CD4-positive, CD25-positive, alpha-beta regulatory T cell (primary cell): ENCODE measurements around the gene SPRY4. TPM values are rescaled to one million over a fixed set of nuclear protein-coding genes. Genes with fewer than 3 reads are reported as not detected.

Experiments
- ATAC-seq, 2 donors: fragments of 150-1000 bp; cut with Tn5 transposase; one replicate each; pipeline ENCODE4 v1.10.0; 2021; ENCODE audit warnings: low read depth in 2 of 2, moderate number of reproducible peaks in 2 of 2, moderate library complexity in 1 of 2
- DNase-seq, 3 donors: peaks; one replicate each; pipeline versions ENCODE4 v3.0.0 to v3.0.0-alpha.2; 2012 to 2022; ENCODE audit warnings: mixed read lengths in 1 of 3
- H3K27ac ChIP-seq: one replicate; pipeline ENCODE4 v1.7.0; 2013; ENCODE audit warnings: mild to moderate bottlenecking, low read length; ENCODE audit not compliant: insufficient read depth, poor library complexity, severe bottlenecking
- H3K27me3 ChIP-seq: one replicate; pipeline ENCODE4 v1.7.0; 2013; ENCODE audit warnings: low read length; ENCODE audit not compliant: control insufficient read depth, insufficient read depth
- H3K36me3 ChIP-seq: one replicate; pipeline ENCODE4 v1.7.0; 2013; ENCODE audit warnings: mild to moderate bottlenecking, low read length, moderate library complexity; ENCODE audit not compliant: control insufficient read depth, insufficient read depth
- H3K4me1 ChIP-seq: 2 replicates; pipeline ENCODE4 v1.7.0; 2013; ENCODE audit warnings: mild to moderate bottlenecking, low read length; ENCODE audit not compliant: insufficient read depth, control insufficient read depth, poor library complexity, severe bottlenecking
- H3K4me3 ChIP-seq: one replicate; pipeline ENCODE4 v1.7.0; 2013; ENCODE audit warnings: low read depth, mild to moderate bottlenecking, low read length, moderate library complexity
- H3K9me3 ChIP-seq, 2 experiments: 1 replicate in 1 of 2; 2 replicates in 1 of 2; pipeline ENCODE4 v1.7.0; 2013; ENCODE audit warnings: low read length in 2 of 2, mild to moderate bottlenecking in 1 of 2, moderate library complexity in 1 of 2; ENCODE audit not compliant: control insufficient read depth in 2 of 2
- H3K27ac Mint-ChIP-seq, 3 donors: one replicate each; pipeline ENCODE4 v1.8.0; 2020 to 2022; ENCODE audit warnings: mild to moderate bottlenecking in 3 of 3, mixed read lengths in 3 of 3, moderate library complexity in 2 of 3
- H3K27me3 Mint-ChIP-seq: one replicate; pipeline ENCODE4 v1.8.0; 2022; ENCODE audit warnings: mild to moderate bottlenecking, mixed read lengths
- H3K36me3 Mint-ChIP-seq: one replicate; pipeline ENCODE4 v1.8.0; 2020; ENCODE audit warnings: mixed read lengths
- H3K4me1 Mint-ChIP-seq, 4 donors: one replicate each; pipeline ENCODE4 v1.8.0; 2020 to 2022; ENCODE audit warnings: mixed read lengths in 4 of 4, mild to moderate bottlenecking in 1 of 4
- H3K4me3 Mint-ChIP-seq, 4 donors: one replicate each; pipeline ENCODE4 v1.8.0; 2020 to 2022; ENCODE audit warnings: mild to moderate bottlenecking in 4 of 4, mixed read lengths in 4 of 4, moderate library complexity in 3 of 4
- H3K9me3 Mint-ChIP-seq, 7 donors: one replicate each; pipeline ENCODE4 v1.8.0; 2020 to 2022; ENCODE audit warnings: mixed read lengths in 7 of 7, mild to moderate bottlenecking in 3 of 7, moderate library complexity in 2 of 7
- polyA plus RNA-seq, 4 donors: library from polyadenylated mRNA; unstranded; fragments of 300-500 nt; fragmentation: Illumina TruSeq; gene quantifications; one replicate each; pipeline ENCODE4 v1.2.3, GENCODE V29; 2021
- total RNA-seq: library from RNA; stranded (reverse); gene quantifications from one replicate; pipeline ENCODE4 v1.2.3, GENCODE V29; 2022

SPRY4 gene
- total and polyA plus RNA-seq, 5 donors from 2014 or later = 0.52 TPM; not detected in 4

DNA sequence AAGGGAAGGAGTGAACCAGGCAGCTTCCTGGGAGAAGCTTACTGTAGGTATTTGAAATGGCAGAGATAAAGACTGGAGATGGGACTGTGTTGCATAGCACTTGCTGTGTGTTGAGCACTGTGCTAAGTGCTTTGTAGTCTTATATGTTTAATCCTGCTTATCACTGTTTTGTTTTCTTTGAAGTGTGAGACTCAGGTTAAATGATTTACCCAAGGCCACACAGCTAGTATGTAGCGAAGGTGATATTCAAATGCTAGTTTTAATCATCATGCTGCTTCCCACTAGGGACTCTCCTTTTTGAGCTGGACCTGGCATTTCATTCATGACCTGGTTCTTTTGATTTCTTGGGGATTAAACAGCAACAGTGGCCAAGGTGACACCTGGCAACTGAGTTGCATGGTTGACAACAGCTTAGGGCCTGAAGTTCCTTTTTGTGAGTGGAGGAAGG lies 35.3 kb upstream of the SPRY4 start:
- Histone ChIP-seq H3K9me3 (no peaks in the 10 kb centered on the region), H3K27me3 (no peaks in the 10 kb centered on the region), H3K36me3 (no peaks in the 10 kb centered on the region), H3K4me1 (peaks cover 44% of the 10 kb centered on the region), H3K4me3 (no peak overlapping the region), H3K27ac (no peak overlapping the region)
- no peak overlapping the region for H3K27ac Mint-ChIP-seq
- peaks cover 10 to 52% (median 25%) of the 10 kb centered on the region in 4 donors for H3K4me1 Mint-ChIP-seq
- H3K9me3 Mint-ChIP-seq = no peaks in the 10 kb centered on the region
- H3K27me3 Mint-ChIP-seq = peaks cover 21% of the 10 kb centered on the region
- H3K36me3 Mint-ChIP-seq = no peaks in the 10 kb centered on the region
- DNase-seq (no peak), ATAC-seq (no peak)
- H3K4me3 Mint-ChIP-seq = peak overlapping the region in 1 of 4 donors; percentile 13

DNA sequence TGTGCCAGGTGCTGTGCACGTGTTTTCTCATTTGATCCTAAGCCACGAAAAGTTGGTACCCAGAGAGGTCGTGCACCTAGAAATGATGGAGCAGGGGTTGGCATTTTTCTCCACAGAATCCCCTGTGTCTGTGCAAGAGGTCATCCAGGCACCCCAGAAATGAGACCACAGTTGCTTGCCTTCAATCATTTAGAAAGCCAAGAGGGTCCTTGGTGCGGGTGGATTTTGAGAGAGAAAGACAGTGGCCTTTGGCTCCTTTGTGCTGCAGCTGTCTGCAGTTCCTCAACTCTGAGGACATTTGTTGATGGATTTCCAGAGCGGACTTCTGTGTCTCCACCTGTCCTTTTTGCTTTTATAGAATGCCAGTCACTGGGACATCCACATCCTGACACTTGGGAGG lies 33.8 kb upstream of the SPRY4 start:
- H3K4me3 Mint-ChIP-seq = peak overlapping the region in 2 of 4 donors; percentile 82 to 87
- Histone ChIP-seq H3K36me3 (no peaks in the 10 kb centered on the region), H3K27me3 (no peaks in the 10 kb centered on the region), H3K4me3 (no peak overlapping the region), H3K9me3 (no peaks in the 10 kb centered on the region), H3K4me1 (peaks cover 44% of the 10 kb centered on the region), H3K27ac (no peak overlapping the region)
- no peaks in the 10 kb centered on the region for H3K9me3 Mint-ChIP-seq
- DNase-seq = no peak
- H3K27me3 Mint-ChIP-seq = peaks cover 14% of the 10 kb centered on the region
- no peak for ATAC-seq
- H3K27ac Mint-ChIP-seq = peak overlapping the region; percentile 6 to 82 (median 63)
- peaks cover 15 to 57% (median 30%) of the 10 kb centered on the region in 4 donors for H3K4me1 Mint-ChIP-seq
- H3K36me3 Mint-ChIP-seq = no peaks in the 10 kb centered on the region

DNA sequence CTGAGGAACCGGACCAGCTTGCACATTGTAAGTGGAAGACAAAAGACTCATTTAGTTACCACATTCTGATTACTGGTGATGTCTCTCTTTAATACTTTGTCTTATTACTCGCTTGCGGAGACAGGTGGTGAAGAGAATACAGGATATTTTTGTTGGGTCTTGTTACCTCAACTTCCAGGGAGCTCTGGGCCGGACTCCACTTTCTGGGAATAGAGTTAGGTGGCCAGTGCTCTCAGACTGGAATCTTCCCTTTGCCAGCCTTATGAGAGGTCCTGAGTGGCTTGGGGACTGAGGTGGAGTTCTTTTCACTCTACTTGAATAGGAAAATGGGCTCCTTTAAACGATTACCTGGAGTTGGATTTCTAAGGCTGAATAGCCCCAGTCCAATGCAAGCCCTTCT lies 33.3 kb upstream of the SPRY4 start:
- no peaks in the 10 kb centered on the region for H3K27me3 ChIP-seq
- Mint-ChIP-seq H3K4me1 (peaks cover 15 to 58% (median 31%) of the 10 kb centered on the region in 4 donors), H3K27ac (peak overlapping the region; percentile 63 to 82 (median 81)), H3K36me3 (no peaks in the 10 kb centered on the region), H3K4me3 (peak overlapping the region; percentile 64 to 87 (median 83)), H3K9me3 (no peaks in the 10 kb centered on the region), H3K27me3 (peaks cover 15% of the 10 kb centered on the region)
- peaks cover 44% of the 10 kb centered on the region for H3K4me1 ChIP-seq
- ATAC-seq (no peak), DNase-seq (no peak)
- peak overlapping the region; percentile 76 for H3K4me3 ChIP-seq
- no peak overlapping the region for H3K27ac ChIP-seq
- no peaks in the 10 kb centered on the region for H3K9me3 ChIP-seq
- no peaks in the 10 kb centered on the region for H3K36me3 ChIP-seq

DNA sequence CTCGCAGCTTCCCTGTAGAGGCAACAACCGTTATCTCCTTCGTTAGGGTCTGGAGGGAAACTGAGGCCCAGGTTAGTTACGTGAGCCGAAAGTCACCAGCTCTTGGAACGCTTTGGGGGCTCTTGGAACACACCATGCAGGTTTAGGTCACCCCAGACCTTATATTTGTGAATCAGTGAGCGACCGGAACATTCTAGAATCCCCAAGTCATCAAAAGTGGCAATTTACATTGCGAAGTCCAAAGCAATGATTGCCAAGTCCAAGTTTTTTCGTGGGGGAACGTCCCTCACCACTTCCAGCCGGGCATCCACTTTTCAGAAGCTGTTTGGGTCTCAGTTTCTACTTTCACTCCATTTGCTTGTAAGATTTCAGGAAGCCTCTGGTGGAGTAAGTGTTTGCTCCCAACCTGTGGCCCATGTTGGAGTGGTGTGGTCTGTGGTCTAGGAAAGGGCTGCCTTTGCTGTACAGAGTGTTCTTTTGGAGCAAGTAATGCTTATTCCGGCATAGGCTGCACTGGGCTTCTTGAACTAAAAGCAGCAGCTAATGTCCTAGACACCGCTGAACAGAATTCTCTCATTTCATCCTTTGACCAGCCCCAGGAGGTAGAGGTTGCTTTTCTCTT lies 32.8 kb upstream of the SPRY4 start:
- Mint-ChIP-seq H3K27ac (peak overlapping the region; percentile 53 to 82 (median 81)), H3K4me3 (peak overlapping the region; percentile 64 to 87 (median 83)), H3K27me3 (peaks cover 18% of the 10 kb centered on the region), H3K36me3 (no peaks in the 10 kb centered on the region), H3K4me1 (peaks cover 15 to 58% (median 32%) of the 10 kb centered on the region in 4 donors), H3K9me3 (no peaks in the 10 kb centered on the region)
- Histone ChIP-seq H3K36me3 (no peaks in the 10 kb centered on the region), H3K27ac (no peak overlapping the region), H3K4me1 (peaks cover 44% of the 10 kb centered on the region), H3K4me3 (peak overlapping the region; percentile 76), H3K9me3 (no peaks in the 10 kb centered on the region), H3K27me3 (no peaks in the 10 kb centered on the region)
- ATAC-seq (no peak), DNase-seq (peak in 1 of 3 donors; percentile 13)

DNA sequence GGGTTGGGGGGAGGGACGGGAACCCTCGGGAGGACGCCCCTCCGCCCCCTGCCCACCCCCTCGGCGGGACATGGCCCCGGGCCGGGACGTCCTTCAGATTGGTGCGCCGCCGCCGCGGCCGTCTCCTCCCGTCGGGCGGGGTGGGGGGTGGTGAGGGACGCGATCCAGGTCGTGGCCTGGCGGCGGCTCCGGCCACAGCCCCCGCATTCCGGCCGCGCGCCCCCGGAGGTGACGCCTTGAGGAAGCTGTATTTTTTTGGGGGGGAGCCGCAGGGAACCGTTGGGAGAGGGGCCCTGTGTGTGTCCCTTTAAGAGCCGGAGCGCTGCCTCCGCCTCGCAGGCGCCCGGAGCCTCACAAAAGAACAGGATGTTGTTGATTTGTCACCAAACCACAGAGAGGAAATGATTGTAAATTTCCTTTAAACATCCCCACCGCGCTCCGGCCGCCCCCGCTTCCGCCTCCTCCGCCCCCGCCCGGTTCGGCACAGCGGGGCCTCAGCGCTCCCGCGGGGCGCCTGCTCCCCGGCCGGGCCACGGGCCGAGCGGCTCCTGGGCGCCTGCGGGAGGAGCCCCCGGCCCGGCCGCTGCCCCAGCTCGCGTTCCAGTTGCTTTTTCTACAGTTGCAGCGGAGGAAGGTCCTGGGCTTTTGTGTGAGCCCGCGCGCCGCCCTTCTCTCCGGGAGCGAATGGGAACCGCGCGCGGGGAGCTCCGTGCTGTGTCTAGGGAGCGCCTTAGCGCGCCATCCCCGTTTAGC lies 32.1 kb upstream of the SPRY4 start:
- no peaks in the 10 kb centered on the region for H3K9me3 Mint-ChIP-seq
- ATAC-seq = peak; percentile 86
- peak overlapping the region; percentile 76 for H3K4me3 ChIP-seq

DNA sequence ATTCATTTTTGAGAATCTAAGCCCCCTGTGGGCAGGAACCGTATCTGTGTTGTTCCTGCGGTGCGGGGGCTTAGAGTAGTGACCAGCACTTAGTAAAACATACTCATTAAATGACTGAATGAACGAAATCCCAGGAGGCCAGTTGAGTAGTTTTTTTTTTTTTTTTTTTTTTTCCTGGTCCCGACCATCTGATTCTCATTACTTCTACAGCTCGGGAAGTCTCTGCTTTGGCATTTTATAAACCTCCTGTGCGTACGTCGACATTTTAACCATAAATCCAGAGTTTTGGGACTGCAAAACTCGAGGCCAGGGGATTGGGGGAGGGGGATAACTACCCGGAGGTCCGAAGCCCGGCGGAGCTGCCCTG lies 31.5 kb upstream of the SPRY4 start:
- no peak for ATAC-seq
- Mint-ChIP-seq H3K4me1 (peaks cover 15 to 58% (median 32%) of the 10 kb centered on the region in 4 donors), H3K36me3 (no peaks in the 10 kb centered on the region), H3K4me3 (peak overlapping the region; percentile 74 to 94 (median 88)), H3K9me3 (no peaks in the 10 kb centered on the region), H3K27me3 (peaks cover 18% of the 10 kb centered on the region), H3K27ac (peak overlapping the region in 2 of 3 donors; percentile 89)
- H3K9me3 ChIP-seq = no peaks in the 10 kb centered on the region
- H3K27ac ChIP-seq = peak overlapping the region; percentile 71
- no peak for DNase-seq
- H3K4me1 ChIP-seq = peaks cover 44% of the 10 kb centered on the region
- no peaks in the 10 kb centered on the region for H3K36me3 ChIP-seq
- peak overlapping the region; percentile 56 for H3K4me3 ChIP-seq
- H3K27me3 ChIP-seq = no peaks in the 10 kb centered on the region

More for the DNA sequence above, 32.1 kb upstream of the SPRY4 start:
- H3K27me3 Mint-ChIP-seq = peaks cover 18% of the 10 kb centered on the region
- H3K36me3 ChIP-seq = no peaks in the 10 kb centered on the region
- H3K4me1 Mint-ChIP-seq = peaks cover 15 to 58% (median 32%) of the 10 kb centered on the region in 4 donors
- no peaks in the 10 kb centered on the region for H3K36me3 Mint-ChIP-seq
- H3K9me3 ChIP-seq = no peaks in the 10 kb centered on the region
- no peaks in the 10 kb centered on the region for H3K27me3 ChIP-seq
- peaks cover 44% of the 10 kb centered on the region for H3K4me1 ChIP-seq
- peak overlapping the region in 2 of 3 donors; percentile 82 to 89 for H3K27ac Mint-ChIP-seq
- H3K27ac ChIP-seq = peak overlapping the region; percentile 71
- DNase-seq = peak; percentile 77 to 92 (median 89)
- H3K4me3 Mint-ChIP-seq = peak overlapping the region; percentile 82 to 90 (median 88)

DNA sequence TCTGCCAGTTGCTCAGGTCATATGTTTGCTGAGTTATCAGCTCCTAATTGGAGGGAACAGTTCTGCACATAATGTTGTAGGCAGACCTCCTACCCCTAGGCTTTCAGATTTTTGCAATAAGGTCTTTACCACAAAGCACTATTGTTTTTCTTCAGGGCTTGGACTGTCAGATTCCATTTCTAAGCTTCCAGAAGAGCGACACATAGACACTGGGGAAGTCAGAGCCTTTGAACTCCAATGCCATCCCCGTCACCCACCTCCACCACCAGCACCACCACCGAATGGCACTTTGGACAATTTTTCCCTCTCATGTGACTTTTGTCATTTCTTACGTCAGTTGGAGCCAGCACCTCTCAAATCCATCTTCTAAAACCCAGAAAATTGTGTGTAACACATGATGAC lies 28.3 kb upstream of the SPRY4 start:
- H3K27me3 ChIP-seq = no peaks in the 10 kb centered on the region

More for the DNA sequence above, 28.3 kb upstream of the SPRY4 start:
- H3K4me1 Mint-ChIP-seq = peaks cover 9 to 28% (median 17%) of the 10 kb centered on the region in 4 donors
- H3K27ac Mint-ChIP-seq = peak overlapping the region in 1 of 3 donors; percentile 89
- no peaks in the 10 kb centered on the region for H3K36me3 Mint-ChIP-seq
- no peaks in the 10 kb centered on the region for H3K36me3 ChIP-seq
- H3K27ac ChIP-seq = no peak overlapping the region
- peaks cover 25% of the 10 kb centered on the region for H3K4me1 ChIP-seq
- ATAC-seq (no peak), DNase-seq (peak in 1 of 3 donors; percentile 14)
- H3K9me3 Mint-ChIP-seq = peaks cover 0 to 4% (median 0%) of the 10 kb centered on the region in 7 donors
- no peak overlapping the region for H3K4me3 Mint-ChIP-seq
- H3K4me3 ChIP-seq = no peak overlapping the region
- no peaks in the 10 kb centered on the region for H3K9me3 ChIP-seq
- peaks cover 16% of the 10 kb centered on the region for H3K27me3 Mint-ChIP-seq
